Measurements from ENCODE around the gene IL17RA.

The IL17RA gene

GRCh38 chr22:17140826-17141766, 56.3 kb downstream of the IL17RA start:
- peaks cover 89% of the 10 kb centered on the region; the same call in 1 of the 2 replicates for H3K36me3 ChIP-seq (ENCODE audit: insufficient read depth, low read length)
- H3K4me1 ChIP-seq (ENCODE audit: insufficient read depth, low read length, poor library complexity, severe bottlenecking): no peaks in the 10 kb centered on the region
- H3K9ac ChIP-seq (ENCODE audit: low read depth, low read length, poor library complexity, severe bottlenecking): no peak overlapping the region
- H3K27me3 ChIP-seq (ENCODE audit: insufficient read depth, low read length, poor library complexity, severe bottlenecking): no peaks in the 10 kb centered on the region
- no peaks in the 10 kb centered on the region for H3K79me2 ChIP-seq (ENCODE audit: insufficient read depth, low read length)
- no peak overlapping the region for H2AFZ ChIP-seq (ENCODE audit: low read length)
- H3K4me3 ChIP-seq (ENCODE audit: low read length, poor library complexity, severe bottlenecking): no peak overlapping the region
- no peaks in the 10 kb centered on the region for H3K9me2 ChIP-seq (replicated peaks; ENCODE audit: low read depth, low read length)
- no peak overlapping the region for H3K4me2 ChIP-seq (ENCODE audit: low read depth, low read length, poor library complexity, severe bottlenecking)
- no peak for TF ChIP-seq CTCF (conservative IDR thresholded peaks at IDR 0.05; ENCODE audit: low read length)
- TF ChIP-seq EZH2phosphoT487 (IDR thresholded peaks at IDR 0.05; ENCODE audit: borderline replicate concordance): no peak
- H3F3A ChIP-seq (ENCODE audit: low read depth): no peaks in the 10 kb centered on the region
- no peaks in the 10 kb centered on the region for H4K20me1 ChIP-seq (ENCODE audit: insufficient read depth, low read length, poor library complexity, severe bottlenecking)
- H3K9me3 ChIP-seq (ENCODE audit: insufficient read depth, low read depth, low read length): no peaks in the 10 kb centered on the region

- peaks cover 10% of the 10 kb centered on the region; the same call in 1 of the 2 replicates for H3K79me2 ChIP-seq (ENCODE audit: insufficient read depth, low read length)
- no peak overlapping the region for H3K4me3 ChIP-seq (ENCODE audit: low read length, poor library complexity, severe bottlenecking)
- H3K4me1 ChIP-seq (ENCODE audit: insufficient read depth, low read length, poor library complexity, severe bottlenecking): no peaks in the 10 kb centered on the region
- H4K20me1 ChIP-seq (ENCODE audit: insufficient read depth, low read length, poor library complexity, severe bottlenecking): no peaks in the 10 kb centered on the region
- no peaks in the 10 kb centered on the region for H3K9me2 ChIP-seq (replicated peaks; ENCODE audit: low read depth, low read length)
- no peaks in the 10 kb centered on the region for H3K9me3 ChIP-seq (ENCODE audit: insufficient read depth, low read depth, low read length)
- H3K36me3 ChIP-seq (ENCODE audit: insufficient read depth, low read length): peaks cover 85% of the 10 kb centered on the region; the same call in 1 of the 2 replicates
- no peak overlapping the region for H3K9ac ChIP-seq (ENCODE audit: low read depth, low read length, poor library complexity, severe bottlenecking)
- TF ChIP-seq CTCF (conservative IDR thresholded peaks at IDR 0.05; ENCODE audit: low read length) (no peak), EZH2phosphoT487 (IDR thresholded peaks at IDR 0.05; ENCODE audit: borderline replicate concordance) (no peak)
- H3K4me2 ChIP-seq (ENCODE audit: low read depth, low read length, poor library complexity, severe bottlenecking): no peak overlapping the region
- H3K27me3 ChIP-seq (ENCODE audit: insufficient read depth, low read length, poor library complexity, severe bottlenecking): no peaks in the 10 kb centered on the region
- H2AFZ ChIP-seq (ENCODE audit: low read length): no peak overlapping the region
- no peaks in the 10 kb centered on the region for H3F3A ChIP-seq (ENCODE audit: low read depth)
Observed at GRCh38 chr22:17143101-17143500, 58.3 kb downstream of the IL17RA start.

GRCh38 chr22:17143826-17144225, 59.0 kb downstream of the IL17RA start:
- H3K9me3 ChIP-seq (ENCODE audit: insufficient read depth, low read depth, low read length): no peaks in the 10 kb centered on the region
- no peak overlapping the region for H3K4me3 ChIP-seq (ENCODE audit: low read length, poor library complexity, severe bottlenecking)
- H3K4me2 ChIP-seq (ENCODE audit: low read depth, low read length, poor library complexity, severe bottlenecking): no peak overlapping the region
- peaks cover 85% of the 10 kb centered on the region; the same call in 1 of the 2 replicates for H3K36me3 ChIP-seq (ENCODE audit: insufficient read depth, low read length)
- H3K27me3 ChIP-seq (ENCODE audit: insufficient read depth, low read length, poor library complexity, severe bottlenecking): no peaks in the 10 kb centered on the region
- H3K9ac ChIP-seq (ENCODE audit: low read depth, low read length, poor library complexity, severe bottlenecking): no peak overlapping the region
- no peaks in the 10 kb centered on the region for H3K9me2 ChIP-seq (replicated peaks; ENCODE audit: low read depth, low read length)
- H2AFZ ChIP-seq (ENCODE audit: low read length): no peak overlapping the region
- peaks cover 16% of the 10 kb centered on the region; the same call in 1 of the 2 replicates for H3K79me2 ChIP-seq (ENCODE audit: insufficient read depth, low read length)
- no peaks in the 10 kb centered on the region for H3K4me1 ChIP-seq (ENCODE audit: insufficient read depth, low read length, poor library complexity, severe bottlenecking)
- H3F3A ChIP-seq (ENCODE audit: low read depth): no peaks in the 10 kb centered on the region
- peaks cover 2% of the 10 kb centered on the region for H4K20me1 ChIP-seq (ENCODE audit: insufficient read depth, low read length, poor library complexity, severe bottlenecking)
- TF ChIP-seq EZH2phosphoT487 (IDR thresholded peaks at IDR 0.05; ENCODE audit: borderline replicate concordance): no peak
- no peak for TF ChIP-seq CTCF (conservative IDR thresholded peaks at IDR 0.05; ENCODE audit: low read length)
